GM12873 (cell line): ENCODE measurements around the gene ERCC1.
A peak's percentile ranks its signal among the peaks of the same experiment; 100 is the strongest.

Experiments used
- CTCF ChIP-seq: IDR thresholded peaks from 2 replicates; pipeline ENCODE4 v1.5.1; 2012; ENCODE audit warnings: low read depth, mild to moderate bottlenecking, moderate library complexity, low read length, control low read depth; ENCODE audit not compliant: insufficient read depth; ENCODE audit errors: missing control alignments

ERCC1 gene

GRCh38 chr19:45404557-45405434 is 18.9 kb downstream of the ERCC1 start, which contains the start of gene PPP1R13L:
TSS of gene PPP1R13L (minus strand) at chr19:45405069. CDS start at chr19:45398318, 6,751 bp downstream.
- no peak for TF ChIP-seq CTCF

GRCh38 chr19:45403781-45404556 is 19.7 kb downstream of the ERCC1 start:
- peak; percentile 82 for TF ChIP-seq CTCF

GRCh38 chr19:45403272-45403671 is 20.4 kb downstream of the ERCC1 start:
- TF ChIP-seq CTCF = no peak

- TF ChIP-seq CTCF = peak; percentile 68
These were observed 21.2 kb downstream of the ERCC1 start for GRCh38 chr19:45402298-45403061.

- TF ChIP-seq CTCF = no peak
These were observed 21.9 kb downstream of the ERCC1 start for GRCh38 chr19:45401815-45402214.

- no peak for TF ChIP-seq CTCF
These were observed 23.5 kb downstream of the ERCC1 start for GRCh38 chr19:45400192-45400591.
